Esophagus squamous epithelium (tissue), 5 donors: ENCODE results near the gene MAD1L1. TPM values are rescaled to one million over a fixed set of nuclear protein-coding genes. Genes with fewer than 3 reads are reported as not detected.

Source experiments
- DNase-seq: peaks from one replicate; lab custom pipeline; 2025; lab: John Stamatoyannopoulos, UW
- H3K27ac ChIP-seq, 4 donors: fragments of 200-600 bp; sonication (generic); one replicate each; pipeline ENCODE4 v1.5.1; 2016 to 2019; ENCODE audit warnings: mild to moderate bottlenecking in 1 of 4
- H3K27me3 ChIP-seq, 4 donors: fragments of 200-600 bp; sonication (generic); 1 replicate in 3 of 4; 2 replicates in 1 of 4; pipeline versions ENCODE4 v1.5.1 to v1.6.0; 2017 to 2021; ENCODE audit warnings: antibody characterized with exemption in 1 of 4
- H3K36me3 ChIP-seq, 3 donors: fragments of 200-600 bp; sonication (generic); one replicate each; pipeline ENCODE4 v1.5.1; 2016 to 2019
- H3K4me1 ChIP-seq, 3 donors: fragments of 200-600 bp; sonication (generic); one replicate each; pipeline ENCODE4 v1.5.1; 2017 to 2019
- H3K4me3 ChIP-seq, 4 donors: fragments of 200-600 bp; sonication (generic); 1 replicate in 3 of 4; 2 replicates in 1 of 4; pipeline ENCODE4 v1.5.1; 2016 to 2019; ENCODE audit warnings: mild to moderate bottlenecking in 2 of 4, moderate library complexity in 1 of 4
- H3K9me3 ChIP-seq, 3 donors: fragments of 200-600 bp; sonication (generic); one replicate each; pipeline ENCODE4 v1.5.1; 2016 to 2019
- CTCF ChIP-seq, 6 experiments: fragments of 450-650 bp in 4 of 6; fragments of 200-600 bp in 2 of 6; sonication (generic) in 2 of 6; IDR thresholded peaks; one replicate each; pipeline ENCODE4 v1.5.1; 2016 to 2019; ENCODE audit warnings: antibody characterized with exemption in 6 of 6, mild to moderate bottlenecking in 4 of 6, moderate library complexity in 4 of 6
- POLR2A ChIP-seq, 4 donors: fragments of 450-650 bp; IDR thresholded peaks; one replicate each; pipeline ENCODE4 v1.6.1; 2017; ENCODE audit warnings: antibody characterized with exemption in 4 of 4, mild to moderate bottlenecking in 4 of 4, moderate library complexity in 3 of 4
- whole genome bisulfite sequencing, 2 donors: methylation state at CpG; one replicate each; pipeline ENCODE4 v1.1.5; 2018; 5-methylcytosine and 5-hydroxymethylcytosine counted together
- intact Hi-C: fragments of 100-400 bp; cut with DNase I; formaldehyde crosslinking; loops from one replicate; pipeline ENCODE4 v1.15.0; 2022
- total RNA-seq, 4 donors: library from RNA; depleted of rRNA; stranded (reverse); fragments of >200 nt; gene quantifications; one replicate each; pipeline ENCODE4 v1.1.0, GENCODE V29; 2016
- donor health status: DM: yes; HTN: yes; CAD: no.

The MAD1L1 gene
- total RNA-seq, 4 donors from 2014 or later: 16.6 to 40.4 (median 30.2) TPM

- 96% methylated on average over 12 to 17 of the region's 17 CpGs for WGBS, 2 donors
Measured at GRCh38 chr7:2154831-2155230, 77.9 kb downstream of the MAD1L1 start.

GRCh38 chr7:2154121-2154520 lies 78.6 kb downstream of the MAD1L1 start:
- intact Hi-C loops: no loop called here
- Histone ChIP-seq H3K27ac (no peak overlapping the region), H3K4me3 (no peak overlapping the region), H3K36me3 (peaks cover 0 to 8% (median 0%) of the 10 kb centered on the region in 3 donors), H3K27me3 (no peaks in the 10 kb centered on the region), H3K9me3 (no peaks in the 10 kb centered on the region), H3K4me1 (peaks cover 0 to 30% (median 17%) of the 10 kb centered on the region in 3 donors)
- 85 to 91% methylated on average over 6 of the region's 6 CpGs for WGBS, 2 donors
- TF ChIP-seq POLR2A (IDR thresholded peaks at IDR 0.05): no peak
- TF ChIP-seq CTCF (IDR thresholded peaks at IDR 0.05): no peak
- no peak for DNase-seq

More at GRCh38 chr7:2154831-2155230, 77.9 kb downstream of the MAD1L1 start:
- intact Hi-C loops: no loop called here
- no peak overlapping the region for H3K4me3 ChIP-seq
- H3K9me3 ChIP-seq: no peaks in the 10 kb centered on the region
- peaks cover 0 to 30% (median 17%) of the 10 kb centered on the region in 3 donors for H3K4me1 ChIP-seq
- no peak for DNase-seq
- no peaks in the 10 kb centered on the region for H3K27me3 ChIP-seq
- H3K27ac ChIP-seq: no peak overlapping the region
- TF ChIP-seq CTCF (IDR thresholded peaks at IDR 0.05): no peak
- peaks cover 0 to 8% (median 0%) of the 10 kb centered on the region in 3 donors for H3K36me3 ChIP-seq

- 85 to 97% methylated on average over 7 to 9 of the region's 9 CpGs for WGBS, 2 donors
- Histone ChIP-seq H3K4me1 (peaks cover 0 to 16% (median 8%) of the 10 kb centered on the region in 3 donors), H3K36me3 (peaks cover 0 to 20% (median 0%) of the 10 kb centered on the region in 3 donors), H3K27ac (no peak overlapping the region), H3K9me3 (no peaks in the 10 kb centered on the region), H3K4me3 (no peak overlapping the region), H3K27me3 (no peaks in the 10 kb centered on the region)
- intact Hi-C loops: no loop called here
- DNase-seq: no peak
- TF ChIP-seq CTCF (IDR thresholded peaks at IDR 0.05) (no peak), POLR2A (IDR thresholded peaks at IDR 0.05) (no peak)
Measured at GRCh38 chr7:2152646-2153045, 80.1 kb downstream of the MAD1L1 start.

GRCh38 chr7:2151801-2152612 lies 80.7 kb downstream of the MAD1L1 start:
- no peaks in the 10 kb centered on the region for H3K27me3 ChIP-seq
- peaks cover 0 to 9% (median 2%) of the 10 kb centered on the region in 3 donors for H3K4me1 ChIP-seq
- DNase-seq: no peak
- no peaks in the 10 kb centered on the region for H3K9me3 ChIP-seq
- no peak overlapping the region for H3K4me3 ChIP-seq
- H3K27ac ChIP-seq: no peak overlapping the region
- WGBS, 2 donors: 97 to 100% methylated on average over 6 to 7 of the region's 24 CpGs
- intact Hi-C loops: no loop called here
- H3K36me3 ChIP-seq: peaks cover 0 to 27% (median 3%) of the 10 kb centered on the region in 3 donors
- no peak for TF ChIP-seq CTCF (IDR thresholded peaks at IDR 0.05)
- TF ChIP-seq POLR2A (IDR thresholded peaks at IDR 0.05): no peak

- Histone ChIP-seq H3K27me3 (no peaks in the 10 kb centered on the region), H3K9me3 (no peaks in the 10 kb centered on the region), H3K27ac (no peak overlapping the region), H3K4me1 (peaks cover 0 to 2% (median 0%) of the 10 kb centered on the region in 3 donors), H3K4me3 (no peak overlapping the region), H3K36me3 (peaks cover 0 to 34% (median 3%) of the 10 kb centered on the region in 3 donors)
- intact Hi-C loops: no loop called here
- no peak for TF ChIP-seq POLR2A (IDR thresholded peaks at IDR 0.05)
- TF ChIP-seq CTCF (IDR thresholded peaks at IDR 0.05): no peak
- WGBS, 2 donors: 91 to 94% methylated on average over 4 to 6 of the region's 8 CpGs
- DNase-seq: no peak
Measured at GRCh38 chr7:2151237-2151636, 81.5 kb downstream of the MAD1L1 start.
